IMR-90 (cell line): ENCODE results near the gene MTERF1. TPM values are rescaled to one million over a fixed set of nuclear protein-coding genes. Genes with fewer than 3 reads are reported as not detected.

Experiments used
- ATAC-seq: fragments of 200-7000 bp; cut with Tn5 transposase; 2 replicates; pipeline ENCODE4 v1.9.1; 2020; ENCODE audit warnings: low read depth, mild to moderate bottlenecking, moderate library complexity
- BruUV-seq: library from RNA; stranded (reverse); fragments of 400-500 nt; replicated peaks from 2 replicates; lab custom pipeline; 2021; lab: Mats Ljungman, UMichigan
- CTCF ChIA-PET: fragments of 300-600 bp; formaldehyde crosslinking; extraction: SDS; loops from one replicate; lab custom pipeline; 2021; ENCODE audit warnings: antibody characterized with exemption; lab: Yijun Ruan, JAX
- POLR2A ChIA-PET: fragments of 300-600 bp; sonication (Branson Sonifier 250); formaldehyde crosslinking; loops from one replicate; lab custom pipeline; 2022; ENCODE audit warnings: antibody characterized with exemption; ENCODE audit not compliant: unreplicated experiment; lab: Charles Lee
- DNase-seq: peaks from one replicate; pipeline ENCODE4 v3.0.0; 2013
- H2AFZ ChIP-seq: replicated peaks from 2 replicates; pipeline ENCODE3; 2013; ENCODE audit warnings: low read length, mild to moderate bottlenecking; ENCODE audit not compliant: poor library complexity
- H2AK5ac ChIP-seq: 2 replicates; pipeline ENCODE4 v1.6.1; 2013; ENCODE audit warnings: low read depth, low read length, inconsistent platforms
- H2AK9ac ChIP-seq: replicated peaks from 2 replicates; pipeline ENCODE3; 2013; ENCODE audit warnings: mild to moderate bottlenecking, low read depth, low read length, moderate library complexity; ENCODE audit not compliant: poor library complexity
- H2BK120ac ChIP-seq: 2 replicates; pipeline ENCODE4 v1.6.1; 2013; ENCODE audit warnings: low read depth, low read length, inconsistent platforms
- H2BK15ac ChIP-seq: 3 replicates; pipeline ENCODE4 v1.6.1; 2013; ENCODE audit warnings: low read depth, low read length, inconsistent platforms
- H2BK20ac ChIP-seq: 2 replicates; pipeline ENCODE4 v1.6.1; 2013; ENCODE audit warnings: low read depth, mild to moderate bottlenecking, inconsistent platforms, low read length, moderate library complexity
- H2BK5ac ChIP-seq: 2 replicates; pipeline ENCODE4 v1.6.1; 2013; ENCODE audit warnings: mild to moderate bottlenecking, low read depth, low read length, inconsistent platforms; ENCODE audit not compliant: poor library complexity, severe bottlenecking
- H3K14ac ChIP-seq: replicated peaks from 2 replicates; pipeline ENCODE4 v1.6.1; 2013; ENCODE audit warnings: low read depth, low read length, inconsistent platforms
- H3K18ac ChIP-seq: 2 replicates; pipeline ENCODE4 v1.6.1; 2013; ENCODE audit warnings: low read depth, low read length, control low read depth
- H3K23ac ChIP-seq: 2 replicates; pipeline ENCODE4 v1.6.1; 2013; ENCODE audit warnings: low read depth, low read length, inconsistent platforms
- H3K27ac ChIP-seq: 2 replicates; pipeline ENCODE4 v1.5.1; 2013; ENCODE audit warnings: mild to moderate bottlenecking, control low read depth, low read length; ENCODE audit not compliant: insufficient read depth
- H3K27me3 ChIP-seq: 2 replicates; pipeline ENCODE4 v1.6.1; 2013; ENCODE audit warnings: low read length; ENCODE audit not compliant: control insufficient read depth, insufficient read depth
- H3K36me3 ChIP-seq: 2 replicates; pipeline ENCODE4 v1.6.1; 2013; ENCODE audit warnings: low read length, mixed read lengths; ENCODE audit not compliant: control insufficient read depth, insufficient read depth
- H3K4ac ChIP-seq: 2 replicates; pipeline ENCODE4 v1.6.1; 2013; ENCODE audit warnings: low read depth, low read length, inconsistent platforms
- H3K4me1 ChIP-seq: 2 replicates; pipeline ENCODE4 v1.6.1; 2013; ENCODE audit warnings: low read length, mixed read lengths; ENCODE audit not compliant: control insufficient read depth, insufficient read depth
- H3K4me2 ChIP-seq: 2 replicates; pipeline ENCODE4 v1.6.1; 2013; ENCODE audit warnings: low read depth, mild to moderate bottlenecking, control low read depth, low read length, moderate library complexity
- H3K4me3 ChIP-seq: 2 replicates; pipeline ENCODE4 v1.5.1; 2013; ENCODE audit warnings: low read depth, mild to moderate bottlenecking, control low read depth, low read length, moderate library complexity; ENCODE audit not compliant: insufficient read depth
- H3K56ac ChIP-seq: 2 replicates; pipeline ENCODE4 v1.6.1; 2013; ENCODE audit warnings: low read length, inconsistent platforms; ENCODE audit not compliant: insufficient read depth; ENCODE audit errors: extremely low read depth
- H3K79me1 ChIP-seq, 2 experiments: 2 replicates each; pipeline ENCODE4 v1.6.1; 2013; ENCODE audit warnings: low read length in 2 of 2, inconsistent platforms in 1 of 2, low read depth in 1 of 2
- H3K9ac ChIP-seq: 2 replicates; pipeline ENCODE4 v1.6.1; 2013; ENCODE audit warnings: low read depth, low read length, control low read depth
- H3K9me1 ChIP-seq: 2 replicates; pipeline ENCODE4 v1.6.1; 2013; ENCODE audit warnings: low read length, inconsistent platforms; ENCODE audit not compliant: insufficient read depth
- H3K9me3 ChIP-seq: 2 replicates; pipeline ENCODE4 v1.6.1; 2013; ENCODE audit warnings: low read length; ENCODE audit not compliant: control insufficient read depth, insufficient read depth
- H4K20me1 ChIP-seq: 2 replicates; pipeline ENCODE4 v1.6.1; 2013; ENCODE audit warnings: low read length, inconsistent platforms; ENCODE audit not compliant: insufficient read depth
- H4K5ac ChIP-seq: 2 replicates; pipeline ENCODE4 v1.6.1; 2013; ENCODE audit warnings: mild to moderate bottlenecking, low read depth, low read length, control low read depth
- H4K8ac ChIP-seq, 2 experiments: 2 replicates each; pipeline ENCODE4 v1.6.1; 2013; ENCODE audit warnings: low read depth in 2 of 2, low read length in 2 of 2, control low read depth in 1 of 2, inconsistent platforms in 1 of 2
- H4K91ac ChIP-seq: 2 replicates; pipeline ENCODE4 v1.6.1; 2013; ENCODE audit warnings: low read depth, low read length, inconsistent platforms; ENCODE audit not compliant: insufficient read depth
- MAFK ChIP-seq: IDR thresholded peaks from 2 replicates; pipeline ENCODE4 v1.6.1; 2012; ENCODE audit warnings: low read depth, low read length, improper control_type of control experiment
- RAD21 ChIP-seq: IDR thresholded peaks from 2 replicates; pipeline ENCODE4 v1.6.1; 2012; ENCODE audit warnings: low read length, improper control_type of control experiment
- WGBS, 2 experiments: methylation state at CpG; one replicate each; pipeline versions ENCODE4 v1.1.5 to v1.1.7; 2013; ENCODE audit warnings: missing lambda C conversion rate in 2 of 2; ENCODE audit not compliant: insufficient read length in 1 of 2; ENCODE audit errors: extremely low coverage in 2 of 2; 5-methylcytosine and 5-hydroxymethylcytosine counted together
- dilution Hi-C: fragments of 300-500 bp; cut with HindIII; formaldehyde crosslinking; loops from one replicate; pipeline ENCODE4 v1.14.3; 2018; ENCODE audit warnings: low sequenced_read_pairs; ENCODE audit not compliant: unreplicated experiment
- in situ Hi-C: fragments of 300-500 bp; cut with MboI; formaldehyde crosslinking; loops from 3 replicates; pipeline ENCODE4 v1.14.3; 2019; ENCODE audit warnings: low sequenced_read_pairs, inconsistent platforms, mixed read lengths
- intact Hi-C: fragments of 100-400 bp; cut with micrococcal nuclease; formaldehyde crosslinking; loops from 2 replicates; pipeline ENCODE4 v1.10.0; 2022
- polyA plus RNA-seq, 3 experiments: library from polyadenylated mRNA; depleted of rRNA; stranded (reverse); fragments of >200 nt; gene quantifications; 2 replicates each; pipeline ENCODE4 v1.2.3, GENCODE V29; 2012; ENCODE audit warnings: low replicate concordance in 1 of 3
- total RNA-seq: library from RNA; depleted of rRNA; stranded (reverse); fragments of >200 nt; gene quantifications from 2 replicates; pipeline ENCODE4 v1.2.3, GENCODE V29; 2012
- TF ChIP-seq, protein P1 (sequence below): conservative IDR thresholded peaks from 2 replicates; pipeline ENCODE4 v1.5.1; 2012; ENCODE audit warnings: mild to moderate bottlenecking, low read depth, low read length, improper control_type of control experiment

Gene MTERF1
- total and polyA plus RNA-seq, 2 of the 4 experiments (the other 2 are of a cell fraction), result 7.0 to 7.3 TPM

- Histone ChIP-seq H3K36me3 (peaks cover 5% of the 10 kb centered on the region), H3K4me3 (no peak overlapping the region), H4K91ac (no peak overlapping the region), H2AK9ac (no peak overlapping the region), H2AFZ (no peak overlapping the region), H3K9me3 (no peaks in the 10 kb centered on the region), H4K20me1 (no peaks in the 10 kb centered on the region), H2BK120ac (no peak overlapping the region), H4K8ac (no peak overlapping the region), H2AK5ac (no peak overlapping the region), H3K14ac (no peak overlapping the region), H3K56ac (no peak overlapping the region), H3K23ac (no peak overlapping the region), H3K4me1 (no peaks in the 10 kb centered on the region), H3K9ac (no peak overlapping the region), H2BK20ac (no peak overlapping the region), H3K9me1 (no peaks in the 10 kb centered on the region; the same call in 1 of the 2 replicates), H3K4ac (no peak overlapping the region), H3K79me1 (peaks cover 28 to 38% of the 10 kb centered on the region in 2 experiments), H4K5ac (no peak overlapping the region), H2BK5ac (no peak overlapping the region), H2BK15ac (no peak overlapping the region), H3K18ac (no peak overlapping the region), H3K27me3 (no peaks in the 10 kb centered on the region), H3K4me2 (no peak overlapping the region), H3K27ac (no peak overlapping the region)
- in situ Hi-C loops (loop anchor here (10.0 kb wide), 1 partner anchor 792 kb away; no protein-coding TSS in a partner anchor), intact Hi-C loops (no loop called here), dilution Hi-C loops (no loop called here)
- DNase-seq (peak; percentile 35), ATAC-seq (no peak)
- ChIA-PET CTCF (interaction anchor here (0.6 to 0.8 kb wide), 3 partner anchors 12 to 62 kb away, joined by 3 to 4 read pairs (median 3); no protein-coding TSS in a partner anchor), POLR2A (no interaction called here)
- WGBS, 2 experiments, result 100% methylated on average over 1 of the region's 4 CpGs; no CpG with 5 or more reads in 1 of the 2 experiments
- TF ChIP-seq, protein P1, sequence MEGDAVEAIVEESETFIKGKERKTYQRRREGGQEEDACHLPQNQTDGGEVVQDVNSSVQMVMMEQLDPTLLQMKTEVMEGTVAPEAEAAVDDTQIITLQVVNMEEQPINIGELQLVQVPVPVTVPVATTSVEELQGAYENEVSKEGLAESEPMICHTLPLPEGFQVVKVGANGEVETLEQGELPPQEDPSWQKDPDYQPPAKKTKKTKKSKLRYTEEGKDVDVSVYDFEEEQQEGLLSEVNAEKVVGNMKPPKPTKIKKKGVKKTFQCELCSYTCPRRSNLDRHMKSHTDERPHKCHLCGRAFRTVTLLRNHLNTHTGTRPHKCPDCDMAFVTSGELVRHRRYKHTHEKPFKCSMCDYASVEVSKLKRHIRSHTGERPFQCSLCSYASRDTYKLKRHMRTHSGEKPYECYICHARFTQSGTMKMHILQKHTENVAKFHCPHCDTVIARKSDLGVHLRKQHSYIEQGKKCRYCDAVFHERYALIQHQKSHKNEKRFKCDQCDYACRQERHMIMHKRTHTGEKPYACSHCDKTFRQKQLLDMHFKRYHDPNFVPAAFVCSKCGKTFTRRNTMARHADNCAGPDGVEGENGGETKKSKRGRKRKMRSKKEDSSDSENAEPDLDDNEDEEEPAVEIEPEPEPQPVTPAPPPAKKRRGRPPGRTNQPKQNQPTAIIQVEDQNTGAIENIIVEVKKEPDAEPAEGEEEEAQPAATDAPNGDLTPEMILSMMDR, result peak; percentile 44
- no peak for TF ChIP-seq MAFK
- peak; percentile 55 for TF ChIP-seq RAD21
- BruUV-seq, result no TSS peak
Observed at GRCh38 chr7:91876391-91877133, 3.9 kb downstream of the MTERF1 start.
